Erythroblast (primary cell): Measurements from ENCODE around the gene TMEM164.

Experiments used
- GATA1 ChIP-seq: IDR thresholded peaks from 2 replicates; pipeline ENCODE4 v1.6.1; 2011; ENCODE audit warnings: low read depth, mild to moderate bottlenecking, control low read depth, low read length, moderate library complexity
- POLR2A ChIP-seq: IDR thresholded peaks from 2 replicates; pipeline ENCODE4 v1.6.1; 2011; ENCODE audit warnings: mild to moderate bottlenecking, low read length

GRCh38 chrX:110180176-110180927, 177.4 kb downstream of the TMEM164 start:
- TF ChIP-seq POLR2A (no peak), GATA1 (no peak)
